NCI-H2196 (cell line): ENCODE data around the gene LCAT.
"Not testable (repeated sequence)": the region's sequence is repeated elsewhere in the genome, so short reads cannot be mapped to it uniquely, and the experiment has no call there.

Experiments used
- DNase-seq: peaks from one replicate; lab custom pipeline; 2025; ENCODE audit not compliant: unreplicated experiment; lab: John Stamatoyannopoulos, UW

The LCAT gene

GRCh38 chr16:67948015-67948414 is 4.1 kb upstream of the LCAT start:
- no peak for DNase-seq

- DNase-seq: no peak
These were observed 3.1 kb upstream of the LCAT start for GRCh38 chr16:67946966-67947558.

GRCh38 chr16:67946128-67946569 is 2.2 kb upstream of the LCAT start:
- no peak for DNase-seq

GRCh38 chr16:67945392-67945933 is 1.5 kb upstream of the LCAT start:
- DNase-seq: no peak

GRCh38 chr16:67944690-67945391 is 921 bp upstream of the LCAT start:
- DNase-seq: no peak

- no peak for DNase-seq
These were observed 683 bp downstream of the LCAT start for GRCh38 chr16:67943256-67943618.

GRCh38 chr16:67942510-67943255 is 1.2 kb downstream of the LCAT start:
- DNase-seq: peak; percentile 36

- DNase-seq: peak; percentile 19
These were observed 1.8 kb downstream of the LCAT start for GRCh38 chr16:67942200-67942509.

GRCh38 chr16:67941469-67942199 is 2.3 kb downstream of the LCAT start:
- no peak for DNase-seq

- no peak for DNase-seq
These were observed 3.4 kb downstream of the LCAT start for GRCh38 chr16:67940446-67941089.

- DNase-seq: peak; percentile 8
These were observed 4.1 kb downstream of the LCAT start for GRCh38 chr16:67939507-67940445.

- DNase-seq: not testable (repeated sequence)
These were observed 6.2 kb downstream of the LCAT start for GRCh38 chr16:67937713-67938112.

- no peak for DNase-seq
These were observed 6.9 kb downstream of the LCAT start for GRCh38 chr16:67936880-67937605.

GRCh38 chr16:67936124-67936879 is 7.6 kb downstream of the LCAT start, which contains the start of gene PSMB10:
PSMB10 (minus strand) TSS chr16:67936850; CDS start chr16:67936749, 101 bp downstream.
- DNase-seq: peak; percentile 19

- DNase-seq: peak; percentile 91
These were observed 8.4 kb downstream of the LCAT start for GRCh38 chr16:67935402-67936123.

GRCh38 chr16:67935101-67935401 is 8.9 kb downstream of the LCAT start:
- DNase-seq: no peak

GRCh38 chr16:67934306-67935100 is 9.4 kb downstream of the LCAT start:
- no peak for DNase-seq
